Measurements from ENCODE around the gene KIF25.

Gene KIF25

GRCh38 chr6:168016176-168016620, 18.7 kb downstream of the KIF25 start:
- no peak for TF ChIP-seq CTCF (IDR thresholded peaks at IDR 0.05)

- no peak for TF ChIP-seq CTCF (IDR thresholded peaks at IDR 0.05)
Observed at GRCh38 chr6:168016721-168017525, 19.5 kb downstream of the KIF25 start.

- TF ChIP-seq CTCF (IDR thresholded peaks at IDR 0.05), result no peak
Observed at GRCh38 chr6:168017629-168018028, 20.2 kb downstream of the KIF25 start.

DNA sequence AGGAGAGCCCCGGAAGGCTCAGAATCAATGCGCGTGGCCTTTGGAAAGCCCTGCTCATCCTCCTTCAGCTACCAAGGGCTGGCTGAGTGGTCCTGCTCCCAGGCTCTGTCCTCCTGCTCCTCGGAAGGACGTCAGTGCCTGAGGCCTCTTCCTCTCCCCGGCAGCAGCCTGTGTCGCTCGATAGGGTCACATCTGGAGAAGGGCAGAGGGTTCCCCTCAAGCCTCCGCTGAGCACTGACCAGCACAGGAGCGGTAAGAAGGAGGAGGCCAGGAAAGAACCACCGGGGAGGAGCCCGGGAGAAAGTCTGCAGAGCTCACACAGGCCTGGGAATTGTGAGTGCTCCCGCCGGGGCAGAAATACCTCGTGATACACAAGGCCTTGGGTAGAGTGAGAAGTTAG, 21.2 kb downstream of the KIF25 start:
- no peak for TF ChIP-seq CTCF (IDR thresholded peaks at IDR 0.05)

DNA sequence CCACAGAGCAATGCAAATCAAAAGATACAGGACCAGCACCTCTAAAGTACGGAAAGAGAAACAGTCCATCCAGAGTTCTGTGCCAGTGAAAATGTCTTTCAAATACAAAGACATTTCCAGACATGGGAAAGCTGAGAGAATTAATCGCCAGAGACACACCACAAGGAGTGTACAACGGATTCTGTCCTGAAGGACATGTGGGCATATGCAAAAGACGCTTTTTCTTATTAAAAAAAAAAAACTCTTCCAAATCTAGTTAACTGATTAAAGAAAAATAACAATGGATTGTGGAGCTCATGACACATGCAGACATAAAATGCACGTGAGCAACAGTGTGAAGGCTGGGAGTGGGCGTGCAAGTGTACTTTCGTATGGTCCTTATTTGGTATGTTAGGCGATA, 22.8 kb downstream of the KIF25 start:
- TF ChIP-seq CTCF (IDR thresholded peaks at IDR 0.05), result no peak

GRCh38 chr6:168021581-168021980, 24.1 kb downstream of the KIF25 start:
- TF ChIP-seq CTCF (IDR thresholded peaks at IDR 0.05), result no peak

DNA sequence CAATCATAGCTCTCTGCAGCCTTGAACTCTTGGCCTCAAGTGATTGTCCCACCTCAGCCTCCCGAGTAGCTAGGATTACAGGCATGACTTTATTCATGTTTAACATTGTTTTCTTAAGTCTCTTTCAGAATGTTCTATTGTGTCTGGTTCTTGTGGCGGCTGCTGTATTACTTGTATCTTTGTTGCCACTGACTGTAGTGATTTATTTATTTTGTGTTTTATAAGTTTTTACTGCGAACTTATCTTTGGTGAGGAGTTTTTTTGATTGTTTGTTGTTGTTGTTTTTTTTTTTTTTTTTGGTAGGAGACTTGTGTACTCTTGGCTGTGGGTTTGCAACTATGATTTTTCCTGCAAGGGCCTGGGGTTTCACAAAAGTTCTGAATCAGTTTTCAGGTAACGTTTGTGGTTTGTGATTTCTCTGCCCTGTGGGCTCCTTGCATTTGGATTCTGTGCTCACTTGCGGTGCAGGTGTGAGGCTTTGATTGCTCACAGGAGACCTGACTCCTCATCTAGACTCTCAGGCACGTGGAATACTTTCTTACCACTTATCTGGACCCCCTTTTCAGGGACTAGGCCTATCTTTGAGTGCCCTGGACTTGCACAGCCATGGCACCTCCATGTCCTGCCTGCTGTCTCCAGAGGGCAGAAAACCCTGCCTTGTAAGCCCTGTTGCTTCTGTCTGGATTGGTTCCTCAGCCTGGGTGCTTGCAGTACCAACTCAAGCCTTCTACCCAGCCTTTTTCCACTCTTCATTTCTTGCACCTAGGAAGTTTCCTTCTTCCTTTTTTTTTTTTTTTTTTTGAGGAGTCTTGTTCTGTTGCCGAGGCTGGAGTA, 25.2 kb downstream of the KIF25 start:
- no peak for TF ChIP-seq CTCF (IDR thresholded peaks at IDR 0.05)
